Hepatocyte (in vitro differentiated cells): ENCODE results near the gene PAQR7. TPM values are rescaled to one million over a fixed set of nuclear protein-coding genes. Genes with fewer than 3 reads are reported as not detected.
A peak's percentile ranks its signal among the peaks of the same experiment; 100 is the strongest.

ENCODE experiments used
- DNase-seq: peaks from one replicate; pipeline ENCODE4 v3.0.0-alpha.2; 2016; ENCODE audit warnings: low spot score
- H2AFZ ChIP-seq: fragments of 200-600 bp; sonication (generic); 2 replicates; pipeline ENCODE4 v1.6.0; 2016; ENCODE audit warnings: antibody characterized with exemption, mild to moderate bottlenecking
- H3K27ac ChIP-seq: fragments of 200-600 bp; sonication (generic); 2 replicates; pipeline ENCODE4 v1.5.1; 2016; ENCODE audit warnings: mild to moderate bottlenecking
- H3K27me3 ChIP-seq: fragments of 200-600 bp; sonication (generic); 2 replicates; pipeline ENCODE4 v1.6.1; 2016
- H3K36me3 ChIP-seq: fragments of 200-600 bp; sonication (generic); replicated peaks from 2 replicates; pipeline ENCODE4 v1.5.1; 2016; ENCODE audit warnings: low read depth; ENCODE audit not compliant: insufficient read depth
- H3K4me1 ChIP-seq: fragments of 200-600 bp; sonication (generic); 2 replicates; pipeline ENCODE4 v1.5.1; 2016; ENCODE audit warnings: mild to moderate bottlenecking, moderate library complexity; ENCODE audit not compliant: insufficient read depth
- H3K4me2 ChIP-seq: fragments of 200-600 bp; sonication (generic); 2 replicates; pipeline ENCODE4 v1.6.0; 2016
- H3K4me3 ChIP-seq: fragments of 200-600 bp; sonication (generic); 2 replicates; pipeline ENCODE4 v1.5.1; 2016; ENCODE audit warnings: mild to moderate bottlenecking
- H3K79me2 ChIP-seq: fragments of 200-600 bp; sonication (generic); 2 replicates; pipeline ENCODE4 v1.6.0; 2017; ENCODE audit warnings: mild to moderate bottlenecking
- H3K9me2 ChIP-seq: fragments of 200-600 bp; sonication (generic); replicated peaks from 2 replicates; pipeline ENCODE4 v1.6.0; 2017; ENCODE audit warnings: mild to moderate bottlenecking; ENCODE audit not compliant: insufficient read depth
- H3K9me3 ChIP-seq: fragments of 200-600 bp; sonication (generic); 2 replicates; pipeline ENCODE4 v1.5.1; 2016; ENCODE audit warnings: low read depth, mild to moderate bottlenecking
- H4K20me1 ChIP-seq: fragments of 200-600 bp; sonication (generic); 2 replicates; pipeline ENCODE4 v1.6.0; 2016; ENCODE audit warnings: mild to moderate bottlenecking; ENCODE audit not compliant: insufficient read depth, poor library complexity, severe bottlenecking
- CTCF ChIP-seq: fragments of 200-600 bp; sonication (generic); IDR thresholded peaks from 2 replicates; pipeline ENCODE4 v1.5.1; 2016; ENCODE audit warnings: antibody characterized with exemption, mild to moderate bottlenecking; ENCODE audit not compliant: poor library complexity
- EZH2 ChIP-seq: fragments of 200-600 bp; sonication (generic); IDR thresholded peaks from 2 replicates; pipeline ENCODE4 v1.6.1; 2016; ENCODE audit warnings: antibody characterized with exemption, mild to moderate bottlenecking, borderline replicate concordance
- EZH2phosphoT487 ChIP-seq: fragments of 200-600 bp; sonication (generic); IDR thresholded peaks from one replicate; pipeline ENCODE4 v1.6.1; 2018; ENCODE audit warnings: antibody characterized with exemption, mild to moderate bottlenecking, low read depth, moderate library complexity; ENCODE audit not compliant: unreplicated experiment, severe bottlenecking
- WGBS: methylation state at CpG from one replicate; pipeline ENCODE4 v1.1.6; 2016; ENCODE audit warnings: low lambda C conversion rate; ENCODE audit errors: missing lambda C conversion rate; 5-methylcytosine and 5-hydroxymethylcytosine counted together
- polyA plus RNA-seq: library from polyadenylated mRNA; unstranded; fragments of >200 nt; fragmentation: Nextera tagmentation; extraction: Ambion mirVana; gene quantifications from 2 replicates; pipeline ENCODE4 v1.2.1, GENCODE V29; 2016
- total RNA-seq: library from RNA; depleted of rRNA; stranded (reverse); fragments of >200 nt; gene quantifications from 2 replicates; pipeline ENCODE4 v1.2.3, GENCODE V29; 2014

Gene PAQR7
- total and polyA plus RNA-seq, 2 experiments from 2014 or later = 4.8 to 27.0 TPM

- Histone ChIP-seq H3K79me2 (no peaks in the 10 kb centered on the region), H3K36me3 (no peaks in the 10 kb centered on the region), H4K20me1 (no peaks in the 10 kb centered on the region), H3K9me3 (no peaks in the 10 kb centered on the region), H3K4me2 (no peak overlapping the region), H3K4me1 (peaks cover 3% of the 10 kb centered on the region), H3K4me3 (no peak overlapping the region), H3K27ac (peak overlapping the region; percentile 33), H3K9me2 (no peaks in the 10 kb centered on the region), H3K27me3 (no peaks in the 10 kb centered on the region), H2AFZ (no peak overlapping the region)
- 64% methylated on average over 6 of the region's 6 CpGs for WGBS
- TF ChIP-seq EZH2 (no peak), EZH2phosphoT487 (no peak), CTCF (no peak)
- peak; percentile 54 for DNase-seq
Observed at GRCh38 chr1:25832336-25833037, 43.0 kb downstream of the PAQR7 start.

- WGBS = 58% methylated on average over 5 of the region's 5 CpGs
- Histone ChIP-seq H3K36me3 (no peaks in the 10 kb centered on the region), H2AFZ (no peak overlapping the region), H3K27ac (peak overlapping the region; percentile 33), H3K4me2 (no peak overlapping the region), H3K27me3 (no peaks in the 10 kb centered on the region), H3K4me3 (no peak overlapping the region), H3K9me2 (no peaks in the 10 kb centered on the region), H3K79me2 (no peaks in the 10 kb centered on the region), H4K20me1 (no peaks in the 10 kb centered on the region), H3K9me3 (no peaks in the 10 kb centered on the region), H3K4me1 (peaks cover 3% of the 10 kb centered on the region)
- TF ChIP-seq EZH2phosphoT487 (no peak), EZH2 (no peak), CTCF (no peak)
- no peak for DNase-seq
Observed at GRCh38 chr1:25831569-25832196, 43.8 kb downstream of the PAQR7 start.

GRCh38 chr1:25829046-25829445, 46.5 kb downstream of the PAQR7 start:
- H3K4me2 ChIP-seq = no peak overlapping the region
- WGBS = 85% methylated on average over 1 of the region's 1 CpG
- H3K9me2 ChIP-seq = no peaks in the 10 kb centered on the region
- H3K27me3 ChIP-seq = no peaks in the 10 kb centered on the region
- no peak overlapping the region for H2AFZ ChIP-seq
- TF ChIP-seq CTCF = no peak
- H3K4me1 ChIP-seq = peaks cover 3% of the 10 kb centered on the region
- no peak overlapping the region for H3K27ac ChIP-seq
- H3K79me2 ChIP-seq = peaks cover 11% of the 10 kb centered on the region
- H3K9me3 ChIP-seq = no peaks in the 10 kb centered on the region
- no peak overlapping the region for H3K4me3 ChIP-seq
- no peaks in the 10 kb centered on the region for H3K36me3 ChIP-seq
- no peak for DNase-seq
- no peaks in the 10 kb centered on the region for H4K20me1 ChIP-seq
